ENCODE data around the gene MBNL2.

The MBNL2 gene

DNA sequence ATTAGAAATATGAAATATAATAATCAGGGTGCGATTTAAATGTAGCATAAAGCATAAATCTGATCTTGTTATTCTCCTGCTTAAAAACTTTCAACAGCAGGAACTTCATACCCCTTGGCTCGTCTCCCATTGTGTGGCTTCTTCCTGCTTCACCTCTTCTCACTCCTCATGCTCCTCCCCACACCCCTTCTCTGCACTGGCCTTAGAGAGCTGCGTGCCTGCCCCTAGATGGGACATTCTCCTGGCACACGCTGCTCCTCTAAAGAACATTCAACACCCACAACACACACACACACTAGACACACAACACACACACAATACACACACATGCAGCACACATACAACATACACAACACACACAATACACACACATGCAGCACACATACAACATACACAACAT lies 107.2 kb downstream of the MBNL2 start:
- Histone ChIP-seq H3K27me3 (ENCODE audit: low read depth, low read length) (no peaks in the 10 kb centered on the region), H3K4me1 (ENCODE audit: low read length) (peaks cover 9% of the 10 kb centered on the region), H4K20me1 (ENCODE audit: insufficient read depth, low read length) (peaks cover 4% of the 10 kb centered on the region; the same call in 1 of the 2 replicates), H3K27ac (ENCODE audit: low read length) (no peak overlapping the region), H3K9me3 (ENCODE audit: insufficient read depth, low read length) (no peaks in the 10 kb centered on the region), H3K4me2 (ENCODE audit: low read length) (no peak overlapping the region), H2AFZ (ENCODE audit: low read depth, low read length) (no peak overlapping the region), H3K79me2 (ENCODE audit: low read length) (no peaks in the 10 kb centered on the region), H3K36me3 (replicated peaks; ENCODE audit: low read depth, low read length) (no peaks in the 10 kb centered on the region), H3K9ac (ENCODE audit: low read length) (no peak overlapping the region), H3K4me3 (ENCODE audit: low read length) (no peak overlapping the region)
- TF ChIP-seq CTCF (IDR thresholded peaks at IDR 0.05; ENCODE audit: low read depth, low read length) (no peak), EZH2phosphoT487 (IDR thresholded peaks at IDR 0.05; ENCODE audit: low read depth) (no peak)

GRCh38 chr13:97330448-97330847 lies 108.3 kb downstream of the MBNL2 start:
- Histone ChIP-seq H3K4me2 (ENCODE audit: low read length) (no peak overlapping the region), H3K79me2 (ENCODE audit: low read length) (no peaks in the 10 kb centered on the region), H3K4me3 (ENCODE audit: low read length) (no peak overlapping the region), H4K20me1 (ENCODE audit: insufficient read depth, low read length) (peaks cover 4% of the 10 kb centered on the region; the same call in 1 of the 2 replicates), H3K9ac (ENCODE audit: low read length) (no peak overlapping the region), H3K9me3 (ENCODE audit: insufficient read depth, low read length) (no peaks in the 10 kb centered on the region), H3K27ac (ENCODE audit: low read length) (no peak overlapping the region), H2AFZ (ENCODE audit: low read depth, low read length) (no peak overlapping the region), H3K36me3 (replicated peaks; ENCODE audit: low read depth, low read length) (no peaks in the 10 kb centered on the region), H3K4me1 (ENCODE audit: low read length) (peaks cover 5% of the 10 kb centered on the region), H3K27me3 (ENCODE audit: low read depth, low read length) (no peaks in the 10 kb centered on the region)
- TF ChIP-seq EZH2phosphoT487 (IDR thresholded peaks at IDR 0.05; ENCODE audit: low read depth) (no peak), CTCF (IDR thresholded peaks at IDR 0.05; ENCODE audit: low read depth, low read length) (no peak)

DNA sequence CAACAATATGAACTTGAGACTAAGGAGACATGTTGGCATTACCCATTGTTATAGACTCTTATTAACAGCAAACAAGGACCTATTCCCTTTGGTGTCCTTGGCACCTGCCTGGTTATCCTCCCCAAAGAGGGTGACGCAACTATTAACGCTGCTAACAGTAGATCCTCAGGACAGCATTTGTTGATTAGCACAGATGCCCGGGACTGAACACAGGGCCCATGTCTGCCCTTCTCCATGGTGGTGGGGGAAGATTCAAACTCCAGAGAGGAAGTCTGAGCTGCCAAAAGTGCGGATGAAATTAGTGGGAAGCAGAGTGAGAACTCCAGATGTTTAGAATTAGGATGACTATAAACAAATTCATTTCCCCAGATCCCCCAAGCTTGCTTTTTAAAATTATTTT lies 110.6 kb downstream of the MBNL2 start:
- H3K4me2 ChIP-seq (ENCODE audit: low read length), result no peak overlapping the region
- H4K20me1 ChIP-seq (ENCODE audit: insufficient read depth, low read length), result peaks cover 4% of the 10 kb centered on the region; the same call in 1 of the 2 replicates
- H3K27me3 ChIP-seq (ENCODE audit: low read depth, low read length), result no peaks in the 10 kb centered on the region
- no peak overlapping the region for H3K27ac ChIP-seq (ENCODE audit: low read length)
- H3K9ac ChIP-seq (ENCODE audit: low read length), result no peak overlapping the region
- no peak overlapping the region for H3K4me3 ChIP-seq (ENCODE audit: low read length)
- H3K79me2 ChIP-seq (ENCODE audit: low read length), result no peaks in the 10 kb centered on the region
- TF ChIP-seq CTCF (IDR thresholded peaks at IDR 0.05; ENCODE audit: low read depth, low read length) (no peak), EZH2phosphoT487 (IDR thresholded peaks at IDR 0.05; ENCODE audit: low read depth) (no peak)
- H3K9me3 ChIP-seq (ENCODE audit: insufficient read depth, low read length), result no peaks in the 10 kb centered on the region
- no peaks in the 10 kb centered on the region for H3K36me3 ChIP-seq (replicated peaks; ENCODE audit: low read depth, low read length)
- no peaks in the 10 kb centered on the region for H3K4me1 ChIP-seq (ENCODE audit: low read length)
- no peak overlapping the region for H2AFZ ChIP-seq (ENCODE audit: low read depth, low read length)

- H3K36me3 ChIP-seq (replicated peaks; ENCODE audit: low read depth, low read length), result no peaks in the 10 kb centered on the region
- H3K4me3 ChIP-seq (ENCODE audit: low read length), result no peak overlapping the region
- no peaks in the 10 kb centered on the region for H3K4me1 ChIP-seq (ENCODE audit: low read length)
- no peaks in the 10 kb centered on the region for H3K79me2 ChIP-seq (ENCODE audit: low read length)
- H3K27ac ChIP-seq (ENCODE audit: low read length), result no peak overlapping the region
- H2AFZ ChIP-seq (ENCODE audit: low read depth, low read length), result no peak overlapping the region
- no peak overlapping the region for H3K4me2 ChIP-seq (ENCODE audit: low read length)
- H3K9ac ChIP-seq (ENCODE audit: low read length), result no peak overlapping the region
- no peak for TF ChIP-seq CTCF (IDR thresholded peaks at IDR 0.05; ENCODE audit: low read depth, low read length)
- TF ChIP-seq EZH2phosphoT487 (IDR thresholded peaks at IDR 0.05; ENCODE audit: low read depth), result no peak
- no peaks in the 10 kb centered on the region for H3K9me3 ChIP-seq (ENCODE audit: insufficient read depth, low read length)
- H3K27me3 ChIP-seq (ENCODE audit: low read depth, low read length), result no peaks in the 10 kb centered on the region
- peaks cover 4% of the 10 kb centered on the region; the same call in 1 of the 2 replicates for H4K20me1 ChIP-seq (ENCODE audit: insufficient read depth, low read length)
Observed at GRCh38 chr13:97333983-97334382, 111.8 kb downstream of the MBNL2 start.
